GM12878 (cell line): ENCODE results near the gene ALG6. TPM values are rescaled to one million over a fixed set of nuclear protein-coding genes. Genes with fewer than 3 reads are reported as not detected.

ENCODE experiments used
- ATAC-seq: fragments of 200-7000 bp; cut with Tn5 transposase; 3 replicates; pipeline ENCODE4 v1.9.1; 2020; ENCODE audit warnings: mild to moderate bottlenecking, moderate library complexity
- BruUV-seq: library from RNA; stranded (reverse); fragments of 400-500 nt; replicated peaks from 2 replicates; lab custom pipeline; 2021; lab: Mats Ljungman, UMichigan
- CTCF ChIA-PET: fragments of 300-600 bp; sonication (Branson Sonifier 250); formaldehyde crosslinking; extraction: SDS; loops from one replicate; lab custom pipeline; 2021; ENCODE audit warnings: inconsistent platforms; lab: Yijun Ruan, JAX
- POLR2A ChIA-PET: fragments of 350-600 bp; formaldehyde crosslinking; extraction: SDS; loops from one replicate; lab custom pipeline; 2021; ENCODE audit warnings: inconsistent platforms; lab: Charles Lee
- RAD21 ChIA-PET: fragments of 300-600 bp; sonication (Branson Sonifier 250); formaldehyde crosslinking; loops from one replicate; lab custom pipeline; 2023; ENCODE audit warnings: antibody characterized with exemption; ENCODE audit not compliant: unreplicated experiment; lab: Charles Lee
- SMC1A ChIA-PET: fragments of 300-600 bp; sonication (Branson Sonifier 250); formaldehyde crosslinking; loops from one replicate; lab custom pipeline; 2023; ENCODE audit not compliant: unreplicated experiment, uncharacterized antibody; lab: Charles Lee
- DNase-seq: peaks from one replicate; pipeline ENCODE4 v3.0.0-alpha.2; 2011; ENCODE audit warnings: low read depth, low spot score
- FAIRE-seq: peaks from 3 replicates; lab custom pipeline; 2011; peaks lifted over from hg19 to GRCh38; lab: Jason Lieb, UNC
- H2AFZ ChIP-seq: 2 replicates; pipeline ENCODE4 v1.6.0; 2011; ENCODE audit warnings: low read depth, low read length, control low read depth; ENCODE audit not compliant: control insufficient read depth
- H3K27ac ChIP-seq: 2 replicates; pipeline ENCODE4 v1.5.1; 2011; ENCODE audit warnings: control low read depth; ENCODE audit not compliant: control insufficient read depth, insufficient read depth
- H3K27me3 ChIP-seq, 2 experiments: replicated peaks in 1 of 2; 2 replicates each; pipeline versions ENCODE4 v1.6.0 to v1.6.1; 2011; ENCODE audit warnings: low read length in 1 of 2; ENCODE audit not compliant: control insufficient read depth in 2 of 2, insufficient read depth in 2 of 2
- H3K36me3 ChIP-seq, 2 experiments: 2 replicates each; pipeline ENCODE4 v1.5.1; 2011; ENCODE audit warnings: low read length in 1 of 2; ENCODE audit not compliant: control insufficient read depth in 2 of 2, insufficient read depth in 2 of 2
- H3K4me1 ChIP-seq: 2 replicates; pipeline ENCODE4 v1.6.1; 2011; ENCODE audit warnings: mild to moderate bottlenecking, low read length, moderate library complexity, mixed read lengths; ENCODE audit not compliant: control insufficient read depth, insufficient read depth
- H3K4me2 ChIP-seq: 2 replicates; pipeline ENCODE4 v1.6.0; 2011; ENCODE audit warnings: control low read depth; ENCODE audit not compliant: control insufficient read depth, insufficient read depth
- H3K4me3 ChIP-seq: fragments of 200-600 bp; sonication (generic); 2 replicates; pipeline ENCODE4 v1.5.1; 2016
- H3K79me2 ChIP-seq: 2 replicates; pipeline ENCODE4 v1.6.0; 2011; ENCODE audit warnings: low read length; ENCODE audit not compliant: control insufficient read depth, insufficient read depth
- H3K9ac ChIP-seq: 2 replicates; pipeline ENCODE4 v1.8.0; 2011; ENCODE audit warnings: low read length, control low read depth, mixed read lengths; ENCODE audit not compliant: control insufficient read depth, insufficient read depth
- H3K9me3 ChIP-seq: replicated peaks from 3 replicates; pipeline ENCODE4 v1.5.1; 2011; ENCODE audit warnings: mild to moderate bottlenecking, low read length; ENCODE audit not compliant: control insufficient read depth, insufficient read depth
- H4K20me1 ChIP-seq: 2 replicates; pipeline ENCODE4 v1.6.0; 2011; ENCODE audit not compliant: control insufficient read depth, insufficient read depth
- BCLAF1 ChIP-seq: fragments of 450-650 bp; IDR thresholded peaks from 2 replicates; pipeline ENCODE4 v1.6.1; 2017; ENCODE audit warnings: antibody characterized with exemption, mild to moderate bottlenecking, moderate library complexity
- BHLHE40 ChIP-seq, 2 experiments: fragments of 450-650 bp in 1 of 2; IDR thresholded peaks; 2 replicates each; pipeline ENCODE4 v1.6.1; 2011 to 2017; ENCODE audit warnings: low read depth in 2 of 2, borderline replicate concordance in 1 of 2, improper control_type of control experiment in 1 of 2, low read length in 1 of 2, mild to moderate bottlenecking in 1 of 2
- CEBPZ ChIP-seq: fragments of 150-350 bp; IDR thresholded peaks from 2 replicates; pipeline ENCODE4 v1.6.1; 2016; ENCODE audit warnings: low read depth, low read length
- CHD1 ChIP-seq: IDR thresholded peaks from 2 replicates; pipeline ENCODE4 v1.6.1; 2012; ENCODE audit warnings: low read depth, low read length, improper control_type of control experiment
- CREM ChIP-seq: IDR thresholded peaks from 2 replicates; pipeline ENCODE4 v1.6.1; 2014; ENCODE audit warnings: antibody characterized with exemption, low read depth
- EED ChIP-seq: sonication (generic); IDR thresholded peaks from 2 replicates; pipeline ENCODE4 v1.6.1; 2016; ENCODE audit warnings: antibody characterized with exemption, low read depth
- MEF2A ChIP-seq: IDR thresholded peaks from 2 replicates; pipeline ENCODE4 v1.6.1; 2011; ENCODE audit warnings: low read depth, mild to moderate bottlenecking, low read length, moderate library complexity; ENCODE audit not compliant: insufficient read depth
- MLLT1 ChIP-seq: fragments of 450-650 bp; IDR thresholded peaks from 2 replicates; pipeline ENCODE4 v1.6.1; 2016; ENCODE audit warnings: mild to moderate bottlenecking
- MTA3 ChIP-seq: IDR thresholded peaks from 2 replicates; pipeline ENCODE4 v1.6.1; 2012; ENCODE audit warnings: low read length, inconsistent platforms, borderline replicate concordance
- SMAD1 ChIP-seq: fragments of 450-650 bp; IDR thresholded peaks from 2 replicates; pipeline ENCODE4 v1.6.1; 2018; ENCODE audit warnings: mild to moderate bottlenecking, low read depth; ENCODE audit not compliant: partially characterized antibody
- TARDBP ChIP-seq: IDR thresholded peaks from 2 replicates; pipeline ENCODE4 v1.6.1; 2016; ENCODE audit warnings: borderline replicate concordance
- TCF7 ChIP-seq: IDR thresholded peaks from 2 replicates; pipeline ENCODE4 v1.6.1; 2014; ENCODE audit warnings: antibody characterized with exemption, borderline replicate concordance
- USF1 ChIP-seq: IDR thresholded peaks from 2 replicates; pipeline ENCODE4 v1.6.1; 2011; ENCODE audit warnings: borderline replicate concordance, low read depth, mild to moderate bottlenecking, moderate library complexity, mixed read lengths, low read length; ENCODE audit not compliant: insufficient read depth; ENCODE audit errors: extremely low read length
- YY1 ChIP-seq: IDR thresholded peaks from 2 replicates; pipeline ENCODE4 v1.6.1; 2011; ENCODE audit warnings: low read depth, mild to moderate bottlenecking, low read length
- WGBS: methylation state at CpG from one replicate; pipeline ENCODE4 v1.1.6; 2016; ENCODE audit warnings: low lambda C conversion rate; ENCODE audit not compliant: insufficient replicate concordance, insufficient coverage; ENCODE audit errors: missing lambda C conversion rate; 5-methylcytosine and 5-hydroxymethylcytosine counted together
- in situ Hi-C: fragments of 300-500 bp; cut with MboI; formaldehyde crosslinking; loops from 9 replicates; pipeline ENCODE4 v1.14.3; 2018; ENCODE audit warnings: mixed read lengths
- intact Hi-C: fragments of 100-400 bp; cut with micrococcal nuclease; formaldehyde crosslinking; loops from one replicate; pipeline ENCODE4 v1.14.2; 2022; ENCODE audit not compliant: unreplicated experiment
- polyA plus RNA-seq, 11 experiments: library from polyadenylated mRNA; depleted of rRNA in 4 of 11; unstranded in 6 of 11; stranded (reverse) in 5 of 11; fragments of >200 nt; fragmentation: Nextera tagmentation in 4 of 11; fragmentation: Illumina TruSeq in 1 of 11; extraction: Ambion mirVana in 4 of 11; extraction: Trizol in 1 of 11; gene quantifications; 1 replicate in 1 of 11; 2 replicates in 10 of 11; pipeline versions ENCODE4 v1.2.1 to v1.2.3, GENCODE V29; 2011 to 2016; ENCODE audit warnings: inconsistent platforms in 2 of 11, missing spikeins in 2 of 11, low read depth in 1 of 11
- total RNA-seq, 4 experiments: library from RNA; depleted of rRNA in 3 of 4; stranded (reverse); fragments of >200 nt in 3 of 4; fragmentation: Illumina TruSeq in 1 of 4; extraction: Trizol in 1 of 4; gene quantifications; 2 replicates each; pipeline versions ENCODE4 v1.2.1 to v1.2.3, GENCODE V29; 2013 to 2021

The ALG6 gene
- total and polyA plus RNA-seq, 10 of the 15 experiments (the other 5 are each of a cell fraction or from before 2014, with no cell fraction given): 13.8 to 28.5 (median 17.1) TPM

GRCh38 chr1:63328781-63329180 lies 38.6 kb upstream of the ALG6 start:
- no peak overlapping the region for H3K27ac ChIP-seq
- no peaks in the 10 kb centered on the region for H3K4me1 ChIP-seq
- TF ChIP-seq EED: no peak
- TF ChIP-seq CHD1: no peak
- TF ChIP-seq MTA3: no peak
- TF ChIP-seq USF1: no peak
- TF ChIP-seq BHLHE40 (IDR thresholded peaks at IDR 0.05; ENCODE audit: borderline replicate concordance in 1 of 2, low read depth in 2 of 2, low read length in 1 of 2): no peak
- TF ChIP-seq YY1: no peak
- TF ChIP-seq SMAD1: no peak
- no peak for TF ChIP-seq TCF7
- TF ChIP-seq MEF2A: no peak
- no peak for TF ChIP-seq CEBPZ
- TF ChIP-seq CREM: no peak
- TF ChIP-seq TARDBP: no peak
- no peak for TF ChIP-seq MLLT1
- no peak for TF ChIP-seq BCLAF1
- FAIRE-seq: no peak
- SMC1A ChIA-PET: no interaction called here
- peaks cover 11 to 43% of the 10 kb centered on the region in 2 experiments for H3K27me3 ChIP-seq
- POLR2A ChIA-PET: no interaction called here
- no peak overlapping the region for H2AFZ ChIP-seq
- intact Hi-C loops: no loop called here
- WGBS: 42% methylated on average over 9 of the region's 9 CpGs
- no peaks in the 10 kb centered on the region for H3K79me2 ChIP-seq
- RAD21 ChIA-PET: no interaction called here
- no peak overlapping the region for H3K4me2 ChIP-seq
- in situ Hi-C loops: no loop called here
- H3K9ac ChIP-seq: no peak overlapping the region
- H4K20me1 ChIP-seq: no peaks in the 10 kb centered on the region
- no peak for ATAC-seq
- H3K9me3 ChIP-seq: no peaks in the 10 kb centered on the region; the same call in 2 of the 3 replicates
- no peaks in the 10 kb centered on the region for H3K36me3 ChIP-seq
- no peak for DNase-seq
- no peak overlapping the region for H3K4me3 ChIP-seq
- BruUV-seq: no TSS peak
- CTCF ChIA-PET: interaction anchor here (1.3 to 4.7 kb wide), 7 partner anchors 7 to 210 kb away, joined by 3 to 26 read pairs (median 4); no protein-coding TSS in a partner anchor
